Measurements from ENCODE around the gene NKX1-1.
A peak's percentile ranks its signal among the peaks of the same experiment; 100 is the strongest.

DNA sequence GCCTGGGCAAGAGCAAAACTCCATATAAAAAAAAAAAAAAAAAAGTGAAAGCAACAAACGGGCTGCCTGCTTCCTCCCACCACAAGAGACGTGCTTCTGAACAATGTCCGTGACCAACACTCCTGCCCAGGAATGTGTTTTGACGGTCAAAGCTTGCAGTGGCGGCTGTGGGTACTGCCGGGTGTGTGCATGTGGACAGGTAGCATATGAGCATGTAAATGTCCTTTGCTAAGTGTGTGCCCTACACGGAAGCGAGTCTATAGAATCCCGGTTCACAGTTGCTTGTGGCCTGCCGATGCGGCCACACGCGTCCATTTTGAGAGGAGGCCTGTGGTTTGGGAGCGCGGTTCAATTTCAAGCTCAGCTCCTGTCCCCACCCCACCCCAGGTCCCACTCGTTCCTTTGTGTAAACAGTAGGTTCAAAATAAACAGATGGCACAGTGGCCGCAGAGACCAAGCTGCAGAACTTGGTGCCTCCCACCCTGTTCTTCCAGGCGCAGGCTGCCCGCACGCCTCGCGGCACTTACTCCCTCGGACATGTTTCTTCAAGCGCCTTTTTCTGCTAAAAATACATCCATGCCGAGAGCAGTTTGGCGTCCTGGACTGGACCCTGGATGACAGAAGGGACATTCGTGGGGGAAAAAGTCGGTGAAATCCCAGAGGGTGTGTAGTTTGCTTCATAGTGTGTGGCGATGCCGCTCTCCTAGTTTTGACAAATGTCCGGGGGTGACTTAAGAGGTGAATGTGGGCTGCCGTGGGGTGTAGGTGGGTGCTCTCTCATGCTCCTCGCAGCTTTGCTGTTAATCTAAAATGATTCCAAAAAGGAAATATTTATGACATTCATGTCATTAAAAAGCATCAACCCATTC, 11.5 kb upstream of the NKX1-1 start:
- TF ChIP-seq, protein P1, sequence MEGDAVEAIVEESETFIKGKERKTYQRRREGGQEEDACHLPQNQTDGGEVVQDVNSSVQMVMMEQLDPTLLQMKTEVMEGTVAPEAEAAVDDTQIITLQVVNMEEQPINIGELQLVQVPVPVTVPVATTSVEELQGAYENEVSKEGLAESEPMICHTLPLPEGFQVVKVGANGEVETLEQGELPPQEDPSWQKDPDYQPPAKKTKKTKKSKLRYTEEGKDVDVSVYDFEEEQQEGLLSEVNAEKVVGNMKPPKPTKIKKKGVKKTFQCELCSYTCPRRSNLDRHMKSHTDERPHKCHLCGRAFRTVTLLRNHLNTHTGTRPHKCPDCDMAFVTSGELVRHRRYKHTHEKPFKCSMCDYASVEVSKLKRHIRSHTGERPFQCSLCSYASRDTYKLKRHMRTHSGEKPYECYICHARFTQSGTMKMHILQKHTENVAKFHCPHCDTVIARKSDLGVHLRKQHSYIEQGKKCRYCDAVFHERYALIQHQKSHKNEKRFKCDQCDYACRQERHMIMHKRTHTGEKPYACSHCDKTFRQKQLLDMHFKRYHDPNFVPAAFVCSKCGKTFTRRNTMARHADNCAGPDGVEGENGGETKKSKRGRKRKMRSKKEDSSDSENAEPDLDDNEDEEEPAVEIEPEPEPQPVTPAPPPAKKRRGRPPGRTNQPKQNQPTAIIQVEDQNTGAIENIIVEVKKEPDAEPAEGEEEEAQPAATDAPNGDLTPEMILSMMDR (IDR thresholded peaks at IDR 0.05 in 2 of 3, conservative IDR thresholded peaks at IDR 0.05 in 1 of 3; ENCODE audit: insufficient read depth in 2 of 3, low read depth in 1 of 3, low read length in 3 of 3) = peak in 1 of 3 experiments; percentile 35; a peak in 2 of 6 replicates
- no peak for TF ChIP-seq RFX5 (IDR thresholded peaks at IDR 0.05; ENCODE audit: low read depth, low read length)

Data from K562 (cell line).